GM21825 (cell line): ENCODE measurements around the gene CENPX.
"Not testable (repeated sequence)": the region's sequence is repeated elsewhere in the genome, so short reads cannot be mapped to it uniquely, and the experiment has no call there.

Experiments
- ATAC-seq: cut with Tn5 transposase; IDR thresholded peaks from one replicate; pipeline ENCODE4 v1.9.1; 2021; ENCODE audit warnings: mild to moderate bottlenecking, moderate library complexity; ENCODE audit not compliant: unreplicated experiment

CENPX gene

DNA sequence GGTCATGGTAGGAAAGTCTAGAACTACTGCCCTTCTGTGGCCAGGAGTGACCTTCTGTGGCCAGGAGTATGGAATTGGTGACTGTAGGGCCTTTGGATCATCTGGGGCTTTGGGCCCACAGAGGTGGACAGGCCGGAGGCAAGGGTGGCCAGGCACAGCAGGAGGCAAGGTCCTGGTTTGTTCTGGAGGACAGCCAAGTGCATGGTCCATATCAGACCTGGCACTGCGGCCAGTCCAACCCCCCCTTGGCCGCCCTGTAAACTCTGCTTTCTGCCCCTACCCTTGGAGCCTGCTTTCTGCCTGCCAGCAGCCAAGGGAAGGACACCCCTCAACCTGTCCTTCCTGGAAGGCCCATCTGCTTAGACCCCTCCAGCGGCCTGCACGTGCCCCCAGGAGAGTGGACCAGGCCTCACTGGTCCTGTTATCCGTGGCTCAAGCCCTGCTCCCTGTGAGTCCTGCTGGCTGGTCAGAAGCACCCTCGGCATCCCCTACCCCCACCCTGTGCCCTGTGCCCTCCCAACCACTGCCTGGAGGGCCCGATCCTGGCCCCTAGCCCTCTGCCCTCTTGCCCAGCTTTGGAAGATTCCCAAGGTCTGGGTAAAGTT lies 17.1 kb upstream of the CENPX start:
- no peak for ATAC-seq

DNA sequence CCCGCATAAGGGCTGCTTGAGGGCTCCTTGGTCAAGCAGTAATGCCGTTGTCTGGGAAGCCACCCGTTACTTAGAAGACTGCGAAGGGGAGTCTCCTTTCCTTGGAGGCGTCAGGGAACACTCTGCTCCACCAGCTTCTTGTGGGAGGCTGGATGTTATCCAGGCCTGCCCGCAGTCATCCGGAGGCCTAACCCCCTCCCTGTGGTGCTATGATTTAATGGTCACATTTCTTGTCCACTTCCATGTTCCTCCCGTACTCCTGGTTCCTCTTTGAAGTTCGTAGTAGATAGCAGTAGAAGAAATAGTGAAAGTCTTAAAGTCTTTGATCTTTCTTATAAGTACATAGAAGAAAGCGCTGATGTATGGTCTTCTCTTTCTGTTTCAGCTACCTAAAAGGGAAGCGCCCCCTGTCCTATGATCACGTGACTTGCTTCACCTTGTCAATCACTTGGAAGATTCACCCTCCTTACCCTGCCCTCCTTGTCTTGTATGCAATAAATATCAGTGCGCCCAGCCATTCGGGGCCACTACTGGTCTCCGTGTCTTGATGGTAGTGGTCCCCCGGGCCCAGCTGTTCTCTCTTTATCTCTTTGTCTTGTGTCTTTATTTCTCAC lies 16.2 kb upstream of the CENPX start:
- not testable (repeated sequence) for ATAC-seq

DNA sequence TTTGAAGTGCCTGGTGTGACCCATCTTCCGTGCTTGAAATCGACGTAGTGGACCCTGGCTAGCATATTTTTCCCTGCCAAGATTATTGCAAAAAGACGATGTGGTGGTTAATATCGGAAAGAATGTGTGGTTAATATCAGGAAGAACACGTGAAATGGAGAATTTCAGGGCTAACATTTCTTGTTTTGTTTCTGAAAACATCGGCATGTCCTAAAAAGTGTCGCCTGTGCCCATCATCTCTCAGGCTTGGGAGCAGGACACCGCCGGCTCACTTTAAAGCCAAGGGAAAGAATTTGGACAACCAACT lies 15.2 kb upstream of the CENPX start:
- ATAC-seq, result no peak

DNA sequence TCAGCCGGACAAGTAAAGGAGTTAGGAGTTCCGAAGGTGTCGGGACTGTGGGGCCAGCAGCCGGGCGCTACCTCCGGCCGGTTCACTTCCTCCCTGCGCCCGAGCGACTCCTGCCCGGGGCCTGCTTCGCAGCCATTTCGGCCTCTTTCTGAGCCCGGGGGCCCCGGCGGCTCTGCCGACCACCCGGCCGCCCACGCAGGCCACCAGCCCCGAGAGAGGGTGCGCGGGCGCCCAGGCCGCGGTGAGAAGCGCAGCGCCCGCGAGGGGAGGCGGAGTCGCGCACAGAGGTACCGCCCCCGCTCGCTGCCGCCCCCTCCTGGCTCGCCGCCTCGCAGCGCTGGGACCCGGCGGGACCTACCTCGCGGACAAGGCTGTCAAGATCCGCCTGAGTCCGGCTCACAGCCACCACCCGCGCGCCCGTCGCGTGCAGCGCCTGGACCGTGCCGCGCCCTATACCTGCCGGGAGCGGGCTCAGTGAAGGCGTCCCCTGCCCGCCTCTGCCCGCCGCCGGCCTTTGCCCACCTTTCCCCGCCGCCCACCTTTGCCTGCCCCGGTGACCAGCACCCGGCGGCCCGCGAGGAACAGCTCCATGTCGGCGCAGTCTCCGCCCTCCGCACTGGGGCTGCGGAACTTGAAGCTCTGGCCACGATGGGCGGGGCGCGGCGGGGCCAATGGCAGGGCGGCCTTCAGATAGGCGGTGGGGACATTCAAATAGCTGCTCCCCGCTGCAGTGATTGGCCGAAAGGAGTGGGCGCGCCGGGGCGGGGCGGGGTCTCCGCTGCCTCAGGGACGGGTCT lies 14.6 kb upstream of the CENPX start, which contains the start of gene DCXR:
Gene DCXR (minus strand): TSS at position 606 of the 797 bp plus-strand sequence. CDS start 15 bp downstream, at position 591.
- ATAC-seq, result peak; percentile 80

DNA sequence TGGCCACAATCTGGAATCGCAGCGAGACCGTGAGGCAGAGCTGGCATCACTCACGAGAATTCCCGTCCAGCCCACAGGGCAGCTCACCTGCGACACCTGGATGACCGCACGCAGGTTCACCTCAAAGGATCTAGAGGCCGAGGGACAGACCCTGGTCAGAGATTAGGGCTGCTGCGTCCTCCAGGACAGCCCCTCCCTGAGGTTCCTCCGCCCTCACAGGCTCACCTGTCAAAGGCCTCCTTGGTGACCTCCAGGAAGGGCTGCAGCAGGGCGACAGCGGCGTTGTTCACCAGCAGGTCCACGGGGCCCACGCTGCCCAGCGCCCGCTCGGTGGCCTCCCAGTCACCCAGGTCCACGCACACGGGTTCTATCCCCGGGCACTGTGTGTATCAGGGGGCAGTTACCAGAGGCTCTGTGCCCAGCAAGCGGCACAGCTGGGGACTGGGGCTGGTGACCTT lies 14.0 kb upstream of the CENPX start:
- ATAC-seq, result no peak

DNA sequence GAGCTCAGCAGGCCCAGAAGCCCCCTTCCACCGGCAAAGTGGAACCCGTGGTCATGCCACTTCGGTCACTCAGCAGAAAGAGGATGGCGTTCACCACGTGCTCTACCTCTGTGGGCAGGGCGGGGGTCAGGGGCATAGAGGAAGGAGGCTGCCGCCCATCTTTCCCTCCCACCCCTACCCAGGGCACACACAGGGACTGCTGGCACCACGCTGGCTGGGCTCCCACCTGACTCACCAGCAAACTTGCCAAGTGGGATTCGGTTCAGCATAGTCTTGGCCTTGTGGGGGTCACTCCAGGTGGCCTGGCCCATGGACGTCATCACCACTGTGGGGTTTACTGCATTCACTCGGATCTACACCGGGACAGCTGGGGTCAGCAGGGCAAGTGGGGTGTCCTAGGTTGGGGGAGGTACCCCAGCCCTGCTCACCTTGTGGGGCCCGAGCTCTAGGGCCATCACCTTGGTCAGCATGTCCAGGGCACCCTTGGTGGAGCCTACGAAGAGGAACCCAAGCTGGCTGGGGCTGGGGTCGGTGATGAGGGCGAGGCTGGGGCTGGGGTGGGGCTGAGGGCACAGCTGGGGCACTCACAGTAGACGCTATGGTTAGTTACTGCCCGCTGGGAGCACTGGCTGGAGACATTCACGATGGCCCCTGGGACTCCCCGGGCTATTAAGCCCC lies 13.4 kb upstream of the CENPX start:
- no peak for ATAC-seq

DNA sequence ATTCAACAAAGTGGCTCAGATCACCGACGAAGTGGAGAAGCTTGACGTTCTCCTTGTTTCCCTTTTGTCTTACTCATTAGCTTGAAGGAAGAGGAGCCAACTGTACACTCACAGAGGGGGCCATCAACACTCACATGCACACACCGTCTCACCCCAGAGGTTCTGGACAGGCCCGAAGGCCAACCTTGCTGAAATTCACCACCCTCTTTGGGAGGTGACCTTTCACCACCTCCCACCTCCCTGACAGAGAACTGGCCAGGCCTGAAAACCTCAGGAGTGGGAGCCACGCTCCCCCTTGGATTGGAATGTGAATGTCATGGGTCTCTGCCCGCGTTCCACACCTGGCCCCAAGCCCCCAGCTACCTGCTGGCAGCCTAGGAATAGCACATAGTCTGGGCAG lies 12.8 kb upstream of the CENPX start:
- ATAC-seq, result no peak

DNA sequence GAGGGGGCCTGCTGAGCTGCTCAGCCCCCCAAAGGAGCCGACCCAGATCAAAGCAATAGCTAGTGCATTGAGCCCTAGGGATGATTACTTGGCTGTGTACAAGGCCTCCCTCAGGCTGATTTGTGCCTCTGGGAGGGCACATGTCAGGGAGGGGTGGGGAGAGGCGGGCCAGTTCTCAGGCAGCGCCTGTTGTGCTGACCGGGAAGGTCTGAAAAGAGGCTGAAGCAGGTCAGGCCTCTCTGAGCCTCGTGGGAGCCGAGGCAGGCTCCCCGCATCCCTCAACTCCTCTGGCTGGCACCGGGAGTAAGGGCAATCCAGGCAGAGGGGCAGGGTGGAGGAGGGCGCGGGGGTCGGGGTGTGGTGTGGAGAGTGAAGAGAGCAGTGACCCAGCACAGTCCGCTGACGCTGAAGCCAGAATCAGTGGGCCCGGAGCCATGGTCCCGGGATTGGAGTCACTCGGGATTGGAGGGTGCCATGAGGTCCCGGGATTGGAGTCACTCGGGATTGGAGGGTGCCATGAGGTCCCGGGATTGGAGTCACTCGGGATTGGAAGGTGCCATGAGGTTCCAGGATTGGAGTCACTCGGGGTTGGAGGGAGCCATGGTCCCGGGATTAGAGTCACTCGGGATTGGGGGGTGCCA lies 11.8 kb upstream of the CENPX start:
- ATAC-seq, result no peak

DNA sequence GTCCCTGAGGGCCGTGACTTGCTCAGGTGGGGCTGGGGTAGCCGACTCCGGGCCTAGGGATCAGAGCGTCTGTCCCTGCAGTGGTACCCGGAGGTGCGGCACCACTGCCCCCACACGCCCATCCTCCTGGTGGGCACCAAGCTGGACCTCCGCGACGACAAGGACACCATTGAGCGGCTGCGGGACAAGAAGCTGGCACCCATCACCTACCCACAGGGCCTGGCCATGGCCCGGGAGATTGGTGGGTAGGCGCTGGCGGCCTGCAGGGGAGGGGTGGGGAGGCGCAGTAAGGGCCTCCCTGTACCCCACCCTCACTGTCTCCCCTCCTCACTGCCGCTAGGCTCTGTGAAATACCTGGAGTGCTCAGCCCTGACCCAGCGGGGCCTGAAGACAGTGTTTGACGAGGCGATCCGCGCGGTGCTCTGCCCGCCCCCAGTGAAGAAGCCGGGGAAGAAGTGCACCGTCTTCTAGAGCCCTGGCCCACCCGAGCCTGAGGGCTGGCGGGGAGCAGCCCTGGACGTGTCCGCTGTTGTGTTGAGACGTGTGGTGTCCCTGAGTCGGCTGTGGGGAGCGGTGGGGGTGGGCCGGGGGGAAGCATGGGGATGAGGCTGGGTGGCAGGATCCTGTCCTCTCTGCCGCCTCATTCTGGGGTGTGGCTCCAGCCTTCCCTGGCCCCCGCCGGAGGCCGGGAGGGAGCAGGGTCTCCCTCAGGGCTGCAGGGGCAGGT lies 10.8 kb upstream of the CENPX start:
- no peak for ATAC-seq

DNA sequence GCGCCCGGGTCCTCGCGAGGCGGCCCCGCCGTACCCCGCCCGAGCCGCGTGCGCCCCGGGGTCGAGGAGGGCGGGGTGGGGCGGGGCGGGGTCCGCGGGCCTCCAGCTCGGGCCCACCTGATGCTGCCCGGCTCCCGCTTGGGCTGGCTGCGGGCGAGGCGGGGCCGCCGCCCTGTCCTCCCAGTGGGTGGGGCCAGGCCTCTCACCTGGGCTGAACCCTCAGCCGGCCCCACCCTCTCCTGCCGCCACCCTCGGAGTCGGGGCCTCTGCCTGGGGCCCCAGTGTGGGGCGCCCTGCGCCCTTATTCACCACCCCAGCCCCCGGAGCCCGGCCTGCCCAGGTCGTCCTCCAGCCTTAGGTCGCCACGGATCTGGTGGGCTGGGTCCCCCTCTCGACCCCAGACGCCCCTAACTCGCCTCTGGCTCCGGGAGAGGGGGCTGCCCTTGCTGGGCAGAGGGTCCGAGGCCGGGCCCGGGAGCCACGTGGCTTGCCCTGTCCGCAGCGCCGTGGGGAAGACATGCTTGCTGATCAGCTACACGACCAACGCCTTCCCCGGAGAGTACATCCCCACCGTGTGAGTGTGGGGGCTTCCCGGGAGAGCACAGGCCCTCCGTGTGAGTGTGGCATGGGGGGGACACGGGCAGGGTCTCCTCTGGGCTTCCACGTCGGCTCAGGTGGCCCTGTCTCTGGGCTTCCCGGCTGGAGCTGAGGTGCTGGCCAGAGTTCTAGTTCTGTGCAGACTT lies 9.4 kb upstream of the CENPX start:
- no peak for ATAC-seq

DNA sequence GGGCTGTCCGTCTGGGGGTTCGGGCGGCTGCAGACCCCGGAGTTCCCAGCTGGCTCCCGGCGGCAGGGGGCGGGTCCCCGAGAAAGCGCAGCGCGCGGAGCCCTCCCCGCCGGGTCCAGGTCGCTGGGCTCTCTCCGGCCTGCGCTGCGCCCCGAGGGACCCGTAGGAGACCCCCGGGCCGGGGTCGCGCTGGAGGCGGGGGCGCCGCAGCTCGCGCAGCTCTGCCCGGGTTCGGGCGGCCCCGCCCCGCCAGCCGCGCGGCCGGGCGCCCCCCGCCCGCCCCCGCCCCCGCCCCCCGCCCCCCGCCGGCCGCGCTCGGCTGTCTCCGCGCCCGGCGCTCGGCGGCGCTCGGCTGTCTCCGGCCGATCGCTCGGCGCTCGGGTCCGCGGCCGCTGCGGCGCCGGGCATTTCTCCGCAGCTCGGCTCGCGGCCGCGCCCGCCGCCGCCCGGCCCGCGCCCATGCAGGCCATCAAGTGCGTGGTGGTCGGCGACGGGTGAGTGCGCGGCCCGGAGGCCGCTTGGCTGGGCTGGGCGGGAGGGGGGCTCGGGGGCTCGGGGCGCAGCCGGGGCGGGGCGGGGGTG lies 8.7 kb upstream of the CENPX start, which contains the start of gene RAC3:
Gene RAC3 (plus strand): TSS at position 376 of the 582 bp plus-strand sequence. CDS start 84 bp downstream, at position 460.
- no peak for ATAC-seq

DNA sequence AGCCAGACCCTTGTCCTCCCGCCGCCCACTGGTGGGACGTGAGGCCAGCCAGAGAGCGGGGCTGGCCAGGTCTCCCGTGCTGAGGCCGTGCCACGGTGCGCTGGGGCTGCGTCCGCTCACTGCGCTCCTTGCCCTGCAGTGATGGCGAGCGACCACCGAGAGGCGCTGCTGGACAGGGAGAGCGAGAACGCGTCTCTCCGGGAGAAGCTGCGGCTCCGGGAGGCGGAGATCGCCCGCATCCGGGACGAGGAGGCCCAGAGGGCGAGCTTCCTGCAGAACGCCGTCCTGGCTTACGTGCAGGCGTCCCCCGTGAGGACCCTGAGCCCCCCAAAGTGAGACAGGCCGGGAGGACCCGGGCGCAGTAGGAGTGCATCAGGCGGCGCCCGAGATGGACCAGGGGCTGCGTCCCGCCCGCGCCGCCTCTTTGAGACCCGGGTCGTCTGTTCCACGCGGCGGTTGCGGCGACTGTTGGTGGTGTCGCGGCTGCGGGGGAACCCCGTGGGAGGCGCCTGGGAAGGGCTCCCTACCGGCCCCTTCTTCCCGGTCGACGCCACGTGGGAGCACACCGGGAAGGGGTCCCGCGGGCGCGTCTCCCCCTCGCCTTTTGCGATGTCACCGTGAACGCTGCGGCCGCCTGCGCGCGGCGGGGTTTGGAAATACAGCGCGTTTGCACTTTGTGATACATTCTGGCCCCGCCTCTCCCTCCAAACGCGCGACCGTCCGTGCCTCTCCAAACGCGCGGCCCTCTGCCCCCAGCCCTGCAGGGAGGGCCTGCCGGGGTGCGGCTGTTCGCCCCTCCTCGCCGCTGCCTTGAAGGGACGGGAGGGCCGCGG lies 8.0 kb upstream of the CENPX start:
- peak; percentile 41 for ATAC-seq

DNA sequence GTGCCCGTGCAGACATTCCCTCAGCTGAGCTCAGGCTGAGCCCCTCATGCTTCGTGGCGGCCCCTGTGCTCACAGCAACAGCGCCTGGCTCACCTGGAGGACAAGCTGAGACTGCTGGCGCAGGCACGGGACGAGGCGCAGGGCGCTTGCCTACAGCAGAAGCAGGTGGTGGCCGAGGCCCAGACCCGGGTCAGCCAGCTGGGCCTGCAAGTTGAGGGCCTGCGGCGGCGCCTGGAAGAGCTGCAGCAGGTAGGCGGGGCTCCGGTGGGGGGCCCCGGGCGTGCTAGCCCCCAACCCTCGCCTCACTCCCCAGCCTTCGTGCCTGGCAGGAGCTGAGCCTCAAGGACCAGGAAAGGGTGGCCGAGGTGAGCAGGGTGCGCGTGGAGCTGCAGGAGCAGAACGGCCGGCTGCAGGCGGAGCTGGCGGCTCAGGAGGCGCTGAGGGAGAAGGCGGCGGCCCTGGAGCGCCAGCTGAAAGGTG lies 7.4 kb upstream of the CENPX start:
- ATAC-seq, result no peak

DNA sequence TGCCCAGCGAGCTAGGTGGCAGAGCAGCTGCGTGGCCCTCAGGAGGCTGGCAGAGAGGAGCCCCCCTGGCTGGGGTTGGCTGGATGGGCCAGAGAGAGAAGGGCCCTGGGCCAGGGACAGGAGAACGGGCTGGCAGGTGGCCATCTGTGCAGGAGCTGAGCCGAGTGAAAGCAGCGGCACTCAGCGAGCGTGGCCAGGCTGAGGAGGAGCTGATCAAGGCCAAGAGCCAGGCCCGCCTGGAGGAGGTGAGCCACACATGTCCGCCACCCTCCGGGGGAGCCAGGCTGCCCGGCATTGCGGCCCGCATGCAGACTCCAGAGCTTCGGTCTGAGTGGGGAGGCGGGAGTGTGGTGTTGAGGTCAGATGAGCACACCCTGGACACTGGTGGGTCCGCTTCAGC lies 6.7 kb upstream of the CENPX start:
- ATAC-seq, result no peak

DNA sequence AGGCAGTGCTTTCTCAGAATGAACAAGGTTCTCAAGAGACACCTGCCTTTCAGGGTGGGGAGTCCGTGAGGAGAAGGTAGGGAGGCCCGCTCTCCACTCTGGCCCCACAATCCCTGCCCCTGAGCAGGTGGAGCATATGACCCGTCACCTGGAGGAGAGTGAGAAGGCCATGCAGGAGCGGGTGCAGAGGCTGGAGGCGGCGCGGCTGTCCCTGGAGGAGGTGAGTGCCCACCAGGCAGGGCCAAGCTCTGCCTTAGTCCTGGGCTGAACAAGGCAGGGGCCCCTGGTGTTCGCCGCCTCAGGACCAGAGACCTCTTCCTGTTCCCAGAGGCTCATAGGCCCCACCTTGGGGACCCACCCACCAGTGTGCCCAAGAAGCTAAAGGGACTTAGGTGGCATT lies 6.3 kb upstream of the CENPX start:
- no peak for ATAC-seq

DNA sequence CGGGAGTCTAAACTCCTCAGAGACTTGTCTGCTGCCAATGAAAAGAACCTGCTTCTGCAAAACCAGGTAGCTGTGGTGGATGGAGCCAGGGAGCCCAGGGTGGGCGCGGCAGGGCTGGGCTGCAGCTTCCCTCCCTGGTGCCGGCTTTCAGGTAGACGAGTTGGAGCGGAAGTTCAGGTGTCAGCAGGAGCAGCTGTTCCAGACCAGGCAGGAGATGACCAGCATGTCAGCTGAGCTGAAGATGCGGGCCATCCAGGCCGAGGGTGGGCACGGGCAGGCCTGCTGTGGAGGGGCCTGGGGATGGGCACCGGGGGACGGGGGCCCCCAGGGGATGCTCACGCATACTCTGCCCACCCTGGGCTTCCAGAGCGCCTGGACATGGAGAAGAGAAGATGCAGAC lies 5.6 kb upstream of the CENPX start:
- no peak for ATAC-seq

DNA sequence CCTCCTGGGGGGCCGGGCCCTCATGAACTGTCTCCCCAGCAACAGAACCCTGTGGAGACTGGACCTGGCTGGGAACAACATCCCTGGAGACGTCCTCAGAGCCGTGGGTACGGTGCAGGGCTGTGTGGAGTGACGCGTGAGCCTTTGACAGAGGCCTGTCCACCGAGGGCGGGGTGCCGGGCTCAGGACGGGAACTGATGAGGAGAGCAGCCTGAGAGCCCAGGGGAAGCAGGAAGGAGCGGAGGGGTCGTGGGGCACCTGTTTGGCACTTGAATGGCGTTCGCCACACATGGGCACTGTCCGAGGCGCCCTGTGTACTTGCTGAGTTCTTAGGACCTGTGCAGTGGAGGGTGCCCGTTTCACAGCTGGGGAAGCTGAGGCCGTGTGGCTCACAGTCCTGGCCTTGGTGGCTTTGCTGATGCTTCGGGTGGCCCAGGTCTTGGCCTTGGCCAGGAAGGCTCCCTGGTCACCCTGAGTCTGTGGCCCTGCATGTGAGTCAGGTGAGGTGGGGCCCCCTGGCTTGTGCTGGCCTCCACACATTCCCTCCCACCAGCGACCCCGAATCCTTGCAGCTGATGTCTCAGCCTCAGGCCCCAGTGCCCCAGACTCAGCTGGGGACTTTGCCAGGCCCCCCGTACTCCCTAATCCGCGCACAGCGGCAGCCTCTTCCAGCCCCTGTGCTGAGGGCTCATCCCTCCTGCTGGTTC lies 2.9 kb upstream of the CENPX start:
- no peak for ATAC-seq

DNA sequence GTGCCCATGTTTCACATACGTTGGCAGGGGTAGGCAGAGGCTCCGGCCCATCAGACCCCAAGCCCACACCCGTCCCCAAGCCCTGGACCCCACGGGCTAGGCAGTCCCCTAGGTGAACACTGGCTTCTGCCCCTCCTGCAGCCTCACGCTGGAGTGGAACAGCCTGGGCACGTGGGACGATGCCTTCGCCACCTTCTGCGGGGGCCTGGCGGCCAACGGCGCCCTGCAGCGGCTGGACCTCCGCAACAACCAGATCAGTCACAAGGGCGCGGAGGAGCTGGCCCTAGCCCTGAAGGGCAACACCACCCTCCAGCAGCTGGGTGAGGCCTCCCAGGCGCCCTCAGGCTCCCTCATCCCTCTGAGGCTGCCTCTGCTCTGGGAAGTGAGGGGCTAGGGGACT lies 2.2 kb upstream of the CENPX start:
- no peak for ATAC-seq
